Activated CD4-positive, alpha-beta T cell treated with anti-CD3 and anti-CD28 coated beads, Interleukin-2, Interleukin-4, amounts not matched to agents 100 ng/mL and 50 ng/mL, durations not matched to agents 16 hours and 8 hours (primary cell): ENCODE results near the gene TDRD6.
"Not testable (repeated sequence)": the region's sequence is repeated elsewhere in the genome, so short reads cannot be mapped to it uniquely, and the experiment has no call there.

Experiments used
- DNase-seq: peaks from one replicate; pipeline ENCODE4 v3.0.0-alpha.2; 2020; ENCODE audit warnings: low spot score

TDRD6 gene

GRCh38 chr6:46687619-46688097, at the start of gene TDRD6:
Gene TDRD6 (plus strand): TSS chr6:46687885. CDS start chr6:46688129, 244 bp downstream.
- DNase-seq: no peak

DNA sequence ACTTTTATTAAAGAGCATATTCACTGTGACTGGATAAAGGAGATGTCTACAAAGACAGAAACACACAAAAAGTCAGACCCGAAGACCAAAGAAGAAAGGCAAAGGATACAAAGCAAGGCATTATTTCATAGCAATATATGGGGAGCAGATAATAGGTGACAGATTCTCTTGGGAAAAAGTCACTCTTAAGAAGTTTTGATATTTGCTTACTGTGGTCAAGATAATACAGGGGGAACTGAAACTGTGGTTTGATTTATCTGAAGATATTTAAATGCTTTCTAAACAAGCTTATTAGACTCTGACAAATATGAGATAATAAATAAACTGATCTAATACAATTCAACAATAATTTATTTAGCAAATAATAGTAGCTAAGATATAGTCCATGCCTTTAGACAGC, 49.8 kb upstream of the TDRD6 start:
- no peak for DNase-seq

GRCh38 chr6:46638650-46639049, 49.0 kb upstream of the TDRD6 start:
- DNase-seq: no peak

DNA sequence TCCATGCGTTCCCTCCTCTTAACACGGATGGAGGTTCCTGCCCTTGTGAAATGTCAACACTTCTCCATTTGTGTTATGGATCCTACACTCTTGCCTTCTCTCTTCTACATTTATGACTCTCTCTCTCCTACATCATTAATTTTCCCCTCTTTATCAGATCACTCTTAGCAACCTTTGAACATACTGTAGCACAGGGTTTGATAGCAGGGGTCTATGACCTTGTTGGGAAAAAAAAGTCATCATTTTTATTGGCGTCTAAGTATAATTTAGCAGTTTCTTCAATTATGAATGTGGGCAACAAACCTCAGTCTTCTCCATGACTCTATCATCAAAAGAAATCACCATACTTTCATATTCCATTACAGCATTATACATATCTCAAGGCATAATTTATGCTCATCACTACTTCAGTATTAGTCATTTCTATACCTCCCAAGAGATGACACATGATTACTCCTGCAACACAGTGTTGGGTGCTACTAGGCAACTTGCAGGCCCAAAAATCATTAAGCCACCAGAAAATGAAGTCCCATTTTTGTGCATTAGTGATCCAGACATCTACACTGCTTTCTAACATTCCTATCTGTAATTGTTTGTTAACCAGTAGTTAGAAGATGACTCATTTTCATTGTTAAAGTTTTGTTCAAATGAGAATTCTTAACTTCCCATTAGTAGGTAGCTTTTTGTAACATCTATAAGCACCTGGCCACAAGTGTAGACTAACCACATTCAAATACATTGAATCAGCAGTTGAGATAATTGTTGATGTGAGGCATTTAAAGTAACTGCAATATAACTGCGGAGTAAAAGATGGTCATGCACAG, 44.5 kb upstream of the TDRD6 start:
- DNase-seq: peak; percentile 32

GRCh38 chr6:46645265-46645664, 42.4 kb upstream of the TDRD6 start:
- DNase-seq: no peak

GRCh38 chr6:46648108-46648507, 39.6 kb upstream of the TDRD6 start:
- not testable (repeated sequence) for DNase-seq

DNA sequence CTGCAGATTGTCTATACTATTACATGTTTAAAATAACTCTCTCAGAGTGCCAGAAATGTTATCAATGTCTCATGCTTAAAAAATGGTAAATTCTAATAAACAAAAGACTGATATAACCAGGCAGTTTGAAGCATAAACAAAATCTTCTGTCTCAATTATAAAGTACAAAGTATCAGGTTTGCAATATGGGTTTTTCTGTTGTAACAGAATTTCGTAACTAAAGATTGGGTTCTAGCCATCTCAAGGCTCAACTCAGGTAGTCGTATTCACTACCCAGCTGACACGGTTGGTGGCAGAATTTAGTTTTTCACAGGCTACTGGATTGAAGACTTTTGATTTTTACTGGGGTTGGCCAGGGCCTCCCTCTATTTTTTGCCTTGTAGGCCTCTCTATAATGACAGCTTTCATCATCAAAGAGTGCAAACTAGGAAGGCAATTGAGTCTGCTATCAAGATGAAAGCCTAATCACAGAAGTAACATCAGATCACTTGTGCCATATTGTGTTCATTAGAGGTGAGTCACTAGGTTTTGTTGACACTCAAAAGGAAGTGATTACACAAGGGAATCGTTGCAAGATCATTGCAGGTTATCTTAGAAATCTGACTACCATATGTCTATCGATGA, 38.7 kb upstream of the TDRD6 start:
- DNase-seq: no peak

DNA sequence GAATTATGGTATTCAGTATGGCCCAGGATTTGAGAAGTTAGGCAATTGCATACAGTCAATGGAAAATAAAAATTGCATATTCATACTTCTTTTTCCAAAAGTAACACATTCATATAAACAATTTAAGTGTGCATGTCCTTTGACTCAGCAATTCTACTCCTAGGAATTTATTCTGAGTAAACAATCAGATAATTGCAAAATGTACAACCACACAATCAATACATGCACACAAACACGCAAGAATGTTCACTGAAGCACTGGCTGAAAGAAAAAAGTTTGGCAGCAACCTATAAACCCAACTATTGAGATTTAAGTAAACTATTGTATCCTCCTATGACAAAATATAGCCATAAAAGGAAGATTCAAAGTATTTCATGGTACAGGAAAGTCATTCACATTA, 36.7 kb upstream of the TDRD6 start:
- DNase-seq: no peak

DNA sequence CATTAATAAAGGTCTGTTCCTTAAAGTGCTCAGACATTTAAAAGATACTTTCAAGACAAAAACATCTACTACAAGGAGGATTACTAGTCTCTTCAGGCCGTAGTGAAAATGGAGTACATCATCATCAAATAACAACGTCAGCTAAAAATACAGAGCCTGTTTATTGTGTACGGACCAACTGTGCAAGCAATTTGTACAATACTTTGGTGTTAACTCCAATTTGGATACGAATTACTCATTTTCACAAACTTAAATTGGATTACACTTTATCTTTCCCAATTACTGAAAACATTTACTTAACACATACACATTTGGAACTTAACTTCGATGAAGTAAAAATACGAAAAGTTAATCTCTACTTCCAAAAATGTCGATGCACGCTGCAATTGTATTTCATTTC, 35.9 kb upstream of the TDRD6 start:
- DNase-seq: no peak

DNA sequence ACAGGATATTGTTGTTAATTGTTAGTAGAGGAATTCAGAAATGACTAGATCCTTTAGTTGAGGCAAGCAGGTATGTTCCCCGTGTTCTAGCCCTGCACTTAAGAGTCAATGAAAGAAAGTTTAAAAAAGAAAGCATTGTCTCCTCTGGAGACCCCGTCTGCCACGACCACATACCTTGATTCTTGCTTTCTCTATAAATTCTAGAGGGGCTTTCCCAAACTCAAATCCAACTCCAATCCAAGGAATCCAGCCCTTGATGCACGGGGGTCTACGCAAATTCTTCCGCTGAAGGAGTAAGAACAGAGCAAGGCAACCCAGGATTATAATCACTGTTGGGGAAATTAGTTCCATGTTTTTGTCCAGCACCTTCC, 35.5 kb upstream of the TDRD6 start:
- DNase-seq: no peak

- DNase-seq: peak; percentile 76
These were observed 34.9 kb upstream of the TDRD6 start, which contains the start of the genes CYP39A1 and SLC25A27 for GRCh38 chr6:46652603-46653438. Gene CYP39A1 (minus strand): TSS chr6:46652818. CDS start chr6:46652582, 236 bp downstream. Gene SLC25A27 (plus strand): TSS chr6:46652975. CDS start chr6:46653193, 218 bp downstream.

GRCh38 chr6:46653439-46654195, 34.1 kb upstream of the TDRD6 start:
- DNase-seq: no peak

DNA sequence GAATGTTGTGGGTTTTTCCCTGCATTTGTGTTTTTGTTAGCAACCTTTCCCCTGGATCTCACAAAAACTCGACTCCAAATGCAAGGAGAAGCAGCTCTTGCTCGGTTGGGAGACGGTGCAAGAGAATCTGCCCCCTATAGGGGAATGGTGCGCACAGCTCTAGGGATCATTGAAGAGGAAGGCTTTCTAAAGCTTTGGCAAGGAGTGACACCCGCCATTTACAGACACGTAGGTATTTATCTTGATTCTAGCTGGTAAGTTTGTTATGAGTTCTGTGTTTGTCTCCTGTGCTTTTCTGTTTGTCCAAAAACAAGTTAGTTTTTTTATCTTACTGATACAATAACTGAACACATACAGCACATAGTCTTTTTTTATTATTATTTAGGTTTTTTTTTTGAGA, 31.9 kb upstream of the TDRD6 start:
- DNase-seq: no peak

GRCh38 chr6:46657642-46658041, 30.0 kb upstream of the TDRD6 start:
- DNase-seq: no peak

GRCh38 chr6:46661483-46661882, 26.2 kb upstream of the TDRD6 start:
- no peak for DNase-seq

- no peak for DNase-seq
These were observed 20.3 kb upstream of the TDRD6 start for GRCh38 chr6:46667377-46667776.

DNA sequence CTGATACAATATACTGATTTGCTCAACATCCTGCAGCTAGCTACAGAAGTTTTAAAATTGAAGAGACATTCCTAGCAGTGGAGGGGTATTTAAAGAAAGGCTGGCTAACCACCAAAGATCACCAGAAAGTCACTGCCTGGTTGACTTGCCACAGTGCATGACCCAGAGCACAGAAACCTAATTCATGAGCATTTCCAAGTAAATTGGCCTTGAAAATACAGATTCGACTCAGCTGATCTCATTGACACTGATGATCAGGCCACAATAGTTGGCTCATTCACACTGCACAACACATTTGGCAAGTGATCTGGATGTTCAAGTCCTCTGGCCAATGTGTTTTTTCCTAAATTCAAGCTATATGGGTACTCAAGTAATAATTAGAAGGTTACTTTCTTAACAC, 13.3 kb upstream of the TDRD6 start:
- no peak for DNase-seq

GRCh38 chr6:46676604-46677313, 10.9 kb upstream of the TDRD6 start:
- DNase-seq: no peak

DNA sequence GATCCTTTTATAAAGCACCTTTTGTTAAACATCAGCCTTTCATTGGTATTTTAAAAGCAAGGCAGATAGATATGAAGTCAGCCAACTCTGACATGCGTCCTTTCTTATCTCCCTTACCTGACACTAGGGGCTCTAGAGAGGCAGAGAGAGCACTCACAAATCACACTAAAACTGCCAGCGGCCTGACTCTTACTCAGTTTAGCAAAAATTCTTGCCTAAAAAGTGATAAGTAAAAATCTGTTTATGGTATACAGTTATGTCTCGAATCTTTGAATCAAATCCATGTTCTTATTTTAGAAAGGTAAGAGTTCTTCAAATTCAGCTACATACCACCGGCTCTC, 10.4 kb upstream of the TDRD6 start:
- peak; percentile 6 for DNase-seq

GRCh38 chr6:46684771-46685170, 2.9 kb upstream of the TDRD6 start:
- DNase-seq: no peak
